C1 segment of cervical spinal cord (tissue), 14 donors: ENCODE data around the gene TTC28.
A peak's percentile ranks its signal among the peaks of the same experiment; 100 is the strongest.

Source experiments
- DNase-seq, 14 donors: peaks; one replicate each; lab custom pipeline; 2025; lab: John Stamatoyannopoulos, UW

TTC28 gene

DNA sequence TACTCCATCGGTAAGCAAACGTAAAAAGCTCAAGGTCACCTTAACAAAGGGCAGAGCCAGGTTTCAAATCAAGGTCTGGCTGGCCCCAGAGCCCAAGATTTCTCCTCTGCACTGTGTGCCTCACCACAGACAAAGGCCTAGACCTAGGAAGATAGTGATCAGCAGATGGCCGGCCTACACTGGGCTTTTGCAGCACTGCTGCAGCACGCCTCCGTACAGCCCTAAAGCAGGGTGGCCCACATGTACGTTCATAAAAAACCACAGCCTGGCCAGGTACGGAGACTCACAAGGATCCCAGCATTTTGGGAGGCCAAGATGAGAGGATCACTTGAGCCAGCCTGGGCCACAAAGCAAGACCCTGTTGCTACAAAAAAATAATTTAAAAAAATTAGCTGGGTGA is 654.3 kb downstream of the TTC28 start:
- no peak for DNase-seq

DNA sequence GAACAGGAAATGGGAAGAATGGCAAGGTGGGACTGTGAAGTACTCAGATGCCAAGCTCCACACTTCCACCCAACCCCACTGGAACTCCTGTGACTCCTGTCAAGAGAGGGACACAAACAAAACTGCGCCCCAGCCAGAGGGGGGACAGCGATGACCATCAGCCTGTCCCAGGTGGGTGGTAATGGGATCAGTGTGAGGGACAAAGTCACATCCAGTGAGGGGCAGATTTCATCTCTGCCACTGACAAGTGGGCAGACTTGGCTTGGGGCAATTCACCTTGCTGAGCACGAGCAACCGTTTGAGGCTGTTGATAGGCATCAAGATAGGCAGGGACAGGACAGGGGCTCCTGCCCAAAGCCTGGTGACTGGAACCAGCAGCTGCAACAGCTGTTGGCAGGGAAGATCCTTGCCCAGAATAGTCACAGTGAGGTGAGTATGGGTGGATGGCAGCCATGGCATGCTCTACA is 655.2 kb downstream of the TTC28 start:
- no peak for DNase-seq

DNA sequence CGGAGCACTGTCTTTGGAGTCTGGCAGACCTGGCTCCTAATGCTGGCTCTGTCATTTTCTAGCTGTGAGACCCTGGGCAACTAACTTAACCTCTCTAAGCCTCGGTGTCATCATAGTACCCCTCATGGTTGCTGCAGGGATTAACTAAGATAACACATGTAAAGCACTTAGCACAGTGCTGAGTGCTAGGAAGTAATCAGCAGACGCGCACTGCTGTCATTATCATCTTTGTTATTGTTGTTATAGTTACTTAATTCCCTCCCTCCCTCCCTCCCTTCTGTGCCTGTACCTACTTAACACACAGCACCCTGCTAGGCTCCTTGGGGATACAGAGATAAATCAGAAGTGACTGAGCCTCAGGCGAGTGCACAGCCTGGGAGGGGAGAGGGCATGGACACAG is 655.9 kb downstream of the TTC28 start:
- DNase-seq: no peak

DNA sequence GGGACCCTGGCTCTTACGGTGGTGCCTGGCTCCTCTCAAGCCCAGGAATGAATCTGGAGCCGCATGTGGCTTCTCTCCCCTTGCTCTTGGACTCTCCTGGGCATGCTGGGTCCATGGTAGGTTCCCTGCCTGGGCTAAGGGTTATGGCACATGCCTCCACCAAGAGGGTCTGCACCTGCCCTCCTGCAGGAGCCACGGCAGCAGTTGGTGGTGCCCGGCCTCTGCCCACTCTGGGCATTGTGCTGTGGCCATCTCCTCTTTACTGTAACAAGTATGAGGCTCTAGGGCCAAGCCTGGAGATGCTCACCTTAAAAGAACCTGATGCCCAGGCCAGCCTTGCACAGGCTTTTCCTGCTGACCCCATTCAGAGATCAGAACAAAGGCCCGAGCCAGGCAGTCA is 656.6 kb downstream of the TTC28 start:
- no peak for DNase-seq

DNA sequence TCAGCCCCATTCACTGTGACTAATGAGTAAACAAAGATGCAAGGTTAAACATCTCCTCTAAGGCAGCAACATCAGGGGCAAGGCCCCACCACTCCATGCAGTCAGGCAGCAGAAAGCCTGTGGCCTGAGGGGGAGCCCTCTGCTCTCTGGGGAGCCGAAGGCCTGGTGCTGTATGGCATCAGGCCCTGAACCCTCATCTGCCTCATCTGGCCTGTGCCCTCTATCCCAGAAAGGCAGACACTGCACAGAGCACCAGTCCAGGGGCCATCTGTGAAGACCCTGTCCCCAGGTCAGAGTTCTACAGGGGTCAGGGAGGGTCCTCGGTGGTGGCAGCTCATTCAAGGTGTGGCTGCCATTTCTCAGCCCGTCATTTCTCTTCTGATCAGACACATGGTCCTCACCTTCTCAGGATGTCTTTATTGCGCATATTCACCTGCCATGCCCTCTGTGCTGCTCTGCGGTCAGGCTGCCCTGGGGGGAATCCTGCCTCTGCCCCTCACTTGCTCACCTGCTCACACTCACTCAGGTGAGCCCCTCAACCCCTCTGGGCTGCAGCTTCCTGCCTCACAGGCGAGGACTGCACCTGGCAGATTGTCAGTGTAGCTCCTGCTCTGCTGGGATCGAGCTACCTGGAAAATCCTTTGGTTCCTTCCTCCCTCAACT is 657.5 kb downstream of the TTC28 start:
- no peak for DNase-seq

DNA sequence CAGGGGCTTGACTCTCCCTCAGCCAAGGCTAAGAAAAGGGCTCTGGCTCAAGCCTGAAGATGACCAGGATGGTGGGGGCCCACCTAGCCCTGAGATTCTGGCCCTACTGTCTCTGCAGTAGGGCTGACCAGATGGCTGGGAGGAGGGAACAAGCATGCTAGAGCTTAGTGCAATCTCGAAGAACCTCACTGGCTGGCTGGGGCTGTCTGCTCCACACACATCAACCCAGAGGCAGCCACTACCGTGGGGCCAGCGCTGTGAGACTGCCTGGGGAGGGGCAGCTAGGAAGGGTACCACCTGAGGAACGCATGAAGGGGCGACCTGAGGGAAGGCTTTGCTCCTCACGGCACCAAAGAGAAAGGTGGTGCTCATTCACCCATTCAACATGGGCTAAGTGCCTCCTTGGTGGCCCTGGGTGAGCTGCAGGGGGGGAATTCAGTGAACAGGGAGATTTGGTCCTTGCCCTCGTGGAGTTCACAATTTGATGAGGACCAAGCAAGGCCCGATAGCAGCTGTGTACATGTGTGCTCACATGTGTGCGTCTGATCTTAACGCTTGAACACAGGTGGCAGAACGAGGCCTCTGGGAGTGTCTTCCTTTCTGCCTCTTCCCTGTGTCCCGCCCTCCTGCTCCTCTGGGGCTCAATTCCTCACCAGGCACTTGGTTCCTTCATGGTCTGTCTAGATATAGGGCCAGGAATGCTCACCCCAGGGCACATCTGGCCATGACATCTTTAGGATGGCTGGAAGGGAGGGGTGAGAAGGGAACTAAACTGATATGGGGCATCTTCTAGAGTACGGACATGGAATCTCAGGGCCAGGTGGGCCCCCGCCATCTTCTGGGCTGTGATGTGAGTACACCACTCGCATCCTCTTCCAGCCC is 658.3 kb downstream of the TTC28 start:
- no peak for DNase-seq

DNA sequence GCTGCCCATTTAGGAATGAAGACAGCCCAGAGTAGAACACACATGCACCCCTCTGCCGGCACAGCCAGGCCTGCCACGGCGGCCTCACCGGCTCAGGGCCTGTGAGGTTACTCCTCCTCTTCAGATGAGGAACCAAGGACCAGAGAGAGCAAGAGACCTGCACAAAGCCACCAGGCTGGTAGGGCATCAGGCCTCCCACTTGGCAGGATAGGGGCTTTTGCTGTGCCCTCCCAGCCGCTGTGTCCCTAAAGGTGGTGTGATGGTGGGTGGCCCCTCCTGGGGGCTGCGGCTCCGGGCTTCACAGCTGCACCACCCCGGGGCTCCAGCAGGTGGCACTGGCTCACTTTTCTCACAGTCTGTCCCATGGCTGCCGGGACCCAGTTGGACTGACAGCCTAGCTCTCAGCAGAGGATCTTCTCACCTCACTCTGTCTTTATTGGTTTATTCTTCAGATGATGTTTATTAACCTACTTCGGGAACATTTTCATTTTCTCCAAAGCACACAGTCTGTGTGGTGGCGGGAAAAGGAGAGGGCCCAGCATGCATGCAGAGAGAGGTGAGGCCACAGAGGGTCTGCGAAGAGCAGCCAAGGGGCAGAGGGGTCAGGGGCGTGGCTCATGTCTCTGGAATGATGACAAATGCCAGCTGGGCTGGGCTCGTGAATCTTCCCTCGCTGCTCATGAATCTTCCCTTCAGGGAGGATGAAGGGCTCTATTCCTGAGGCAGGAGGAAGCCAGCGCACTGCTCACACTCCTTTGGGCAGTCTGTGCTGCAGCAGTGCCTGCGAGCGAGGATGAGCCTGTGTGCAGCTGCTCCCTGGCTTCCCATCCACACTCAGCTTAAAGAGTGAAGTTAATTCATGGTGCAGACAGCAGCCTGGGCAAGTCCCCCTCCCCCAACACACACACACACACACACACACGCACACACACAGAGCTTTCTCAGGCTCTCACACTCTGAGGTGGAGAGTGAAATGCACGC is 659.5 kb downstream of the TTC28 start:
- peak in 10 of 14 donors; percentile 13 to 73 (median 40) for DNase-seq

DNA sequence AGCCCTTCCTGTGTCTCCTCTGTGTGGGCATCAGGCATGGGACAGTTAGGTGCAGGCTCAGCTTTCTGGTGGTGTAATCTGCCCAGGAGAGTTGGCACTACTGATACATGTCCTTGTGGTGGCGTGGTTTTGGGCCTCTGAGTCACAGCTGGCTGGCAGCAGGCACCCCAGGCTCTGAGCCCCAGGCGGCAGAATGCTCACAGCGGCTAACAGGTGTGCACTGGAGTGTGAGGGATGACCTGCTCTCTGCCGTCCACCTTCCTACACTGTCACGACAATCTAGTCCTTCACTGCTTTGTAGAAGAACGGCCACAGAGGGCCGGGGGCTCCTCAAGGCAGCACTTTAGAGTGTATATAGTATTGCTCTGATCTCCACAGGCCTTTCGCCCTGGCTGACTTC is 660.3 kb downstream of the TTC28 start:
- DNase-seq: no peak

DNA sequence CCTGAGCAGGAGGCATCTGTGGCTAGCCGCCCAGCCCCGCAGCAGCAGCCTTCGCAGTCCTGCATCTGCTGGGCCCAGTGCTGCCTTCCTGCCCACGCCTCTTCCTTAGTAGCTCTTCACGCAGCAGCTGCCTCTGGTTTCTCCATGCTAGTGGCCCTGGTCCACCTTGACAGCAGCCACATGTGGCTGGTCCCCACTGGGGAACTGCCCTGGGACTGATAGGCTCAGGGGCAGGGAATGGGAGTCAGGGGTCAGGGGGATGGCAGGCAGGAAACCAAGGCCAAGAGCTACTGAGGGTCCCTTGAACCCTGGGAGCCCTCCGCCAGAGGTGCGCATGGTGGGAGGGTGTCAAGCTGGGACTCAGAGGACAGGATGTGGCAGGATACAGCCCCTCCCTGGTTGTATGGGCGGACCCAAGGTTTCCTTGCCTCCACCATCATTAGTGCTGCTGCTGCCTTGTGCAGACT is 661.1 kb downstream of the TTC28 start:
- DNase-seq: no peak

DNA sequence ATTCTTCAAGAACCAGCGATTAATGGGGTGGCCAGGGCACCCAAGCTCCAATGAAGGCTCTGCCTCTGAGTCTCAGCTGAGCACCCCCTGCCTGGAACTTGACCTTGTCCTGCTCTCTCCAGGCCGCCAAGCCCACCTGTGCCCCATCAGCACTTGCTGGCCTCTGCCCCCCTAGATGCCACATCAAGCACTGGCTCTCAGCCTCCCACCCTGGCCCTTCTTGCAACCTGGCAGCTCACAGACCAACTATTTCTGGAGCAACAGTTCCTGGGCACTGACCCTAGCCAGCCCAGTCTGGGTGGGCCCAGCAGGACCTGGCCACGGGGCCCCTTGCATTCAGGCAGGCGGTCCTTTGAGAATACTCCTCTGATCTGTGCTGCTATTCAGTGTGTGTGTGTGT is 661.8 kb downstream of the TTC28 start:
- DNase-seq: no peak

DNA sequence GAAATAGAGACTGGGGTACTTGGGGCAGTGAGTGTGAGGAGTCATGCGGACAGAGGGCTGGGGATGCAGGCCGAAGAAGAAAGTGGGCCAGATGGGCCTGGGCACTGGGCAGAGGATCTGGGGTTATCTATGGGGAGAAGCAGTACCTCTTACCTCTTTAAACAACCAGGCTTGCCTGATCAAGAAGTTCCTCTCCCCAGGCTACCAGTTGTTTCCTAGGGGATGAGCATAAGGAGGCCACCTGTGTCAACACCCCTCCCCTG is 662.2 kb downstream of the TTC28 start:
- DNase-seq: no peak

DNA sequence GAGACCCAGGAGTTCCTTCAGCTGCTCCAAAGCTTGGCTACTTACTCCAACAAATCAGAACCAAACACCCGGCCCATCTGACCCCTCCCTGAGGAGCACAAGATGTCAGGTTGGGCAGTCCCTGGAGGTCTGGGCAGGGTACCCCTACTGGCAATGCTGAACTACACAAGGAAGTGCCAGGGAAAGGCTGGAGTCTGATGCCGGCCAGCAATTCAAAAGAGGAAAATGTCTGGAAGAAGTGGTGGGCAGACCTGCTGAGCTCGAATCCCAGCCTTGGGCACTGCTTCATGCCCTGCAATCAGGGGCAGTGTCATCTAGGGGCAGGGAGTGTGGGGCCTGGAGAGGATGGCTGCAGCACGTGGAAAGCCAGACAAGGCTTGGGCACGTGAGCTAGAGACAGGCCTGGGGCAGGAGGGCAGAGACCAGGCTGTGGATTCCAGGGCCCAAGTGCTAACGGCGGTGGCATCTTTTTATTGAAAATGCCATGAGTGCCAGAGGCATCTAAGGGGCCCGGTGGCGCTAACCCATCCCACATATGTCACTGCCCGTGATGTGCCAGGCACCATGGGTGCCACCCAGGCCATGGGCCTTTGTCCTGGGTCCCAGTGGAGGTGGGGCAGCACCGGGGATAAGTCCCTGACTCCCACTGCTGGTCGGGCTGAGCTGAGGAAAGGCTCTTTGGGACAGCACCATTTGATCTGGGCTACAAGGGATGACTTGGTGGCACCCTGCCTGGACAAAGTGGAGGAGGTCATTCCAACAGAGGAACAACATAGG is 662.7 kb downstream of the TTC28 start:
- no peak for DNase-seq

DNA sequence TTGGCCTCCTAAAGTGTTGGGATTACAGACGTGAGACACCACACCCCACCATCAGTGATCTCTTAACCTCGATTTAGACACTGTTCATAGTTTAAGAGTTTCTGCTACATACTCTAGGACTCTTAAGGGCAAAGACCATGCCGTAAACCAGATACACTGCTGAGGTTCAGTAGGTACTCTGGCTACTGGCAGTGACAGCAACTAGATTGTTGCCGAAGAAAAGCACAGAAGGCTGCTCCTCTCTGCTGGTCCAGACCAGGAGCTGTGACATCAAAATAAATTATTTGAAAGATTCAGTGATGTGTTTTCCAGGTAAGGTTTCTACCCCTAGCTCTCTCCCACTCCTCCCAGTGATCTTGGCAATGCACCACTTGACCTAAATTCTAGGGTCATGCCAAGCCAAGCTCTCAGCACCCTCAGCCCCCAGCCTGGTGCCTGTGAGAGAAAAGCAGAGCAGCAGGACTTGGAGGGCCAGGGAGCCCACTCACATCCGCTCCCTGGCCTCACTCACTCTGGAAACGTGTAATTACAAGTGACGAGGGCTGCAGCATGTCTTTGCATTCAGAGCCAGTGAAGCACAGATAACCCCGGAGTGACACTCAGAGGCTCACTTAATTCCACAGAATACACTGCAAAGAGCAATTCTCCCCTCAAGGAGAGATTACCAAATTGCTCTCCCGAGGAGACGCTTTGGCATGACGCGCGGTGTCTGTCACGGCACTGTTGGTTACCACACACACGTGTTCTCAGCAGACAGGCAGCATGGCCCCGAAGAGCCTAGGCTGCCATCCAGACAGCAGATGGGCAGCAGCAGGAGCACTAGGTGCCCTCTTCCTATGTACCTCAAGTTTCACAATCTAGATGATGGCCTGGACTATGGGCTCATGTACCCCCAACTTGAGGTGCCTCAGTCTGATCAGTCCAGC is 663.7 kb downstream of the TTC28 start:
- peak in 1 of 14 donors; percentile 49 for DNase-seq

DNA sequence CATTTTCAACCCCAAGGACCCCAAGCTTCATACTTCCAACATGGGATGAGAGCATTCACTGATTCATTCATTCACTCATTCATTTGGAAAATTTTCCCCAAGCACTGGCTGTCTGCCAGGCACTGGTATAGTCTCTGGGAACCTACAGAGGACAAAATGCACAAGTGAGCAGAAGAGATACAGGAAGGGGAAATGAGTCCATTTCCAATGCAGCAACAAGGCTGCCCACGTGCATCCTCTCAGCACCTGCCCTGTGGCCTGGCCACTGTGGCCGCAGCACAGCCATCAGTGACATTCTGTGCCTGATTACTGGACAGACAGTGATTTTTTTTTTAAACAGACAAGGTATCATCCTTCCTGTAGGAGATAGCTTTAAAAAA is 664.6 kb downstream of the TTC28 start:
- no peak for DNase-seq

DNA sequence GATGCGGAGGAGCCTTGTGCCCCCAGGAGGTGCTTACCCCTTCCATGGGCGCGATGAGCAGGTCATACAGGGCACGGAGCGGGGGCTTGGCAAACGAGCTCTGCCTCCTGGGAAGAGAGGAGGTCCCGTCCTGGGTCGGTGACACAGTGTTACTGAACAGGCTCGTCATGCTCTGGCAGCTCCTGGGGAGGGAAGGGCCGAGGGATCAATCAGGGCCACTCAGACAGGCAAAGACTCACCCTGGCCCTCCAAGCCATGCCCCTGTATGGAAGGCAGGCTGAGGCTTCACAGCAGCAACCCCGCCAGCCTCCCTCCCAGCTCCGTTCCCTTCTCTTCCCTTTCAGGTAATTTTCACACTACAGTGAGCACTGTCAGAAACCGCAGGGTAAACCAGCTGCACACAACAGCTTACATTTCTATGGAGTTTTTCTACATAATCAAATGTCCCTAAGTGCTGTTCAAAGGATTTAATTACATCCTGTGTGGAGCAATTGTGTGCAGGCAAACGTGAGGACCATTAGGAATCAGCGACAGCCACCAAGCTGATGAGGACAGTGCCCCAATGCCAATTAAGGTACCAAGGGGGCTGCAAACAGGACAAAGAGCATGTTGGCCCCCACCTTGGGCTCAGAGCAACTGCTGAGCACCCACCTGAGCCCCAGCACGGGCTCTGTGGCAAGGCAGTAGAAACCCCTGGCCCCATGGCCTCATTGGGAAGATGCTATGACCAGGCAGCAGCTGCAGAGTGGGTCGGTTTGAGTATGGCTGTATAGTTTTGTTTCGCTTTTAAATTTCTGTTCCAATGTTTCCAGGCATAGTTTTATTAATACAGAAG is 665.2 kb downstream of the TTC28 start:
- DNase-seq: no peak

DNA sequence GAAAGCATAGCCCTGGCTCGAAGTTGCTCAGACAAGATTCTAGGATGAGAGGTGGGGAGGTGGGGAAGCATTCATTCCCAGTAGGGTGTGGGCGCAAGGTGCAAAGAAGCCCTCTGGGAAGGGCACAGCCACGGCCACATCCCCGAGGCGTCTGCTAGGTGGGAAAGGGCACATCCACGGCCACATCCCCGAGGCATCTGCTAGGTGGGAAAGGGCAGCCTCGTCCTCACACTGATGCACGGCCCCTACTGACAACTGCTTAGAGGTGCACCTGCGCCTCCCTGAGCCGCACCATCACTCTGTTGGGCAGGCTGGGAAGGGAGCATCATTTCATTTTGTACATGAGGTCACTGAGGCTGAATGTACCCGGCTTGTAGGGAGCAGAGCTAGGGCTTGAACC is 666.0 kb downstream of the TTC28 start:
- no peak for DNase-seq

DNA sequence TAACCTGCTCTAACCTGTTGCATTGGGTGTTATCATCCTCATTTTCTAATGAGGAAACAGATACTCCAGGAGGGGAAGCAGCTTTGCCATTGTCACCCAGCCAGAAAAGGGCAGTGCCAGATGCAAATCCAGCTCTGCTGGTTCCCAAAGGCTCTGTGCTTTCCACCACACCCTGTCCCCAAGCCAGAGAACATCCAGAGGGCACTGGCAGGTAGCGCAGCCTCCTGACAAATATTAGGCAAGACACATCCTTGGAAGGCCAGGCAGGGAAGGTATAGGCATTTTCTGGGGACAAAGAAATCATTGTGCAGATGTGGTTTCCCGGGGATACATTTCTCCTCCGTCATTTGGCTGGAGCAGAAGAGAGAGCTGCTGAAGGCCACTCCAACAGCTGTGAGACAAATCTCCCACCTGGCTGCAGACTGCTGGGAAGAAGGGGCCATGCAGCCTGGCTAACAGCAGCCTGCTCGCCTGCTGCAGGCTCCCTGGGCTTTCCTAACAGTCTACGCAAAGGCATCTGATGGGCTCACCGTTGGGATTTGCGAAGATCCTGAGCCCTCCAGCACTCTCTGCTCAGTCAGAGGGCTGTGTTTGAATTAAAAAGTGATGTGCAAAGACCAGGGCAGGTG is 666.7 kb downstream of the TTC28 start:
- DNase-seq: no peak

DNA sequence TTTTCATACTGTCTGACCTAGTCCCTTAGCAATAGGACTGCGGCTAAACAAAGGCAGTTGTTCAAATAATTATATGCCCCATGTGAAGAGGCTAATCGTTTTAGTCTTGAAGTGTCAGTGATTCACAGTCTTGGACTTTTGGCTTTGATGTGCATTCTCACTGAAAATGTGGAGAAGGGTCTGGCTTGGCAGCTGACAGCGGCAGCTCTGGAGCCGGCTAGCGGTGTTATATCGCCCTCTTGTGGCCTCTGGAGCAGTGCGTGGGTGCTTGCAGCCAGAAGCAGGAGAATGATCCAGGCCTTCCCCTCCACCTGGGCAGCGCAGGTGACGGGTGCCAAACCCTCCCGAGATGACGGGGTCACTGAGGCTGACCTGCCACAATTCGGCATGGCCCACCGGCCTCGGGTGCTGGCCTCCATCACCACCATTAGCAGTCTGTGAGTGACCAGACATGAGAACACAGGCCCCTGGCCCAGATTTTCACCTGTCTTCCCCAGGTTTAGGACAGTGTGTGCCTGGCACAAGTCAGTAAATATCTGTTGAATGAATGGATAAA is 670.3 kb downstream of the TTC28 start:
- DNase-seq: peak in 13 of 14 donors; percentile 20 to 78 (median 39)
